ENCODE measurements around the gene WWC1.

Gene WWC1

DNA sequence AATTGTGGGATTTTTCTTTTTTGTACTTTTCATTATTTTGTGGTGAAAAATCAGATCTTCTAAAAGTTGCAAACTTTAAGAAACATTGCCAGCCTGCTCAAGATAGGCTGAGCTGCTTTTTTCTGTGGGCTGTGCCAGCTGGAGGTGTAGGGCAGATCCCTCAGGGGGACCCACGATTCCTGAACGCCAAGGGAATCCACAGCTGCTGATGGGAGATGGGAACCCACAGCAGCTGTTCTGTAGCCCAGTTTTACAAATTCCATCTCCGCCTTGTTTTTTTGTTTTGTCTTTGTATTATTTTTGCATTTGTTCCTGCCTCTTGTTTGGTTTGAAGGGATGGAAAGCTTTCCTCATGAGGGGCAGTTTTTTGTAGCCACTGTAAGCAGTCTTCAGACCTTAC, 91.0 kb downstream of the WWC1 start:
- Mint-ChIP-seq H3K36me3 (ENCODE audit: low read depth) (no peaks in the 10 kb centered on the region), H3K27me3 (ENCODE audit: low read depth) (no peaks in the 10 kb centered on the region), H3K9me3 (peaks cover 15% of the 10 kb centered on the region), H3K4me1 (ENCODE audit: low read depth) (peaks cover 7% of the 10 kb centered on the region), H3K27ac (peak overlapping the region; percentile 56), H3K4me3 (no peak overlapping the region)
- DNase-seq (ENCODE audit: low spot score), result no peak

DNA sequence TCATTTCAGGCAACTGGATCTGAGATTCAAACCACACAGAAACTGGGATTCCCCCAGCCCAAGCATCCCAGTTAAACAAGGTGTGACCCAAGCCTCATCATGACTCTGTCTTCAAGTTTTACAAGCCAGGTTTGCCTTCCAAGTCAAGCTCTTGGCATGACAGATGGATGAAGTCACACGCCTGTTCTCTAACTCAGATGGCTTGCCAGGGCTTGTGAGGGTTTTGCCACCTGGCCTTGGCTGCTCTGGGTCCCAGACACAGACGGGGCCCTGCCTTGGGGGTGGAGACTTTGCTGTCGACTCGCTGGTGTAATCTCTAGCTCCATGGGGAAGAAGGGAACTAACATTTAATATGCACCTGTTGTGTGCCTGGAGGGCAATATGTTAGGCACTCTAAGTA, 99.0 kb downstream of the WWC1 start:
- no peak overlapping the region for H3K27ac Mint-ChIP-seq
- no peaks in the 10 kb centered on the region for H3K4me1 Mint-ChIP-seq (ENCODE audit: low read depth)
- H3K36me3 Mint-ChIP-seq (ENCODE audit: low read depth), result no peaks in the 10 kb centered on the region
- peaks cover 4% of the 10 kb centered on the region for H3K9me3 Mint-ChIP-seq
- H3K27me3 Mint-ChIP-seq (ENCODE audit: low read depth), result peaks cover 12% of the 10 kb centered on the region
- DNase-seq (ENCODE audit: low spot score), result no peak
- H3K4me3 Mint-ChIP-seq, result no peak overlapping the region

- peaks cover 16% of the 10 kb centered on the region for H3K27me3 Mint-ChIP-seq (ENCODE audit: low read depth)
- DNase-seq (ENCODE audit: low spot score), result no peak
- no peaks in the 10 kb centered on the region for H3K4me1 Mint-ChIP-seq (ENCODE audit: low read depth)
- H3K4me3 Mint-ChIP-seq, result no peak overlapping the region
- no peak overlapping the region for H3K27ac Mint-ChIP-seq
- H3K36me3 Mint-ChIP-seq (ENCODE audit: low read depth), result no peaks in the 10 kb centered on the region
- H3K9me3 Mint-ChIP-seq, result no peaks in the 10 kb centered on the region
Measured at GRCh38 chr5:168393773-168394172, 102.3 kb downstream of the WWC1 start.

DNA sequence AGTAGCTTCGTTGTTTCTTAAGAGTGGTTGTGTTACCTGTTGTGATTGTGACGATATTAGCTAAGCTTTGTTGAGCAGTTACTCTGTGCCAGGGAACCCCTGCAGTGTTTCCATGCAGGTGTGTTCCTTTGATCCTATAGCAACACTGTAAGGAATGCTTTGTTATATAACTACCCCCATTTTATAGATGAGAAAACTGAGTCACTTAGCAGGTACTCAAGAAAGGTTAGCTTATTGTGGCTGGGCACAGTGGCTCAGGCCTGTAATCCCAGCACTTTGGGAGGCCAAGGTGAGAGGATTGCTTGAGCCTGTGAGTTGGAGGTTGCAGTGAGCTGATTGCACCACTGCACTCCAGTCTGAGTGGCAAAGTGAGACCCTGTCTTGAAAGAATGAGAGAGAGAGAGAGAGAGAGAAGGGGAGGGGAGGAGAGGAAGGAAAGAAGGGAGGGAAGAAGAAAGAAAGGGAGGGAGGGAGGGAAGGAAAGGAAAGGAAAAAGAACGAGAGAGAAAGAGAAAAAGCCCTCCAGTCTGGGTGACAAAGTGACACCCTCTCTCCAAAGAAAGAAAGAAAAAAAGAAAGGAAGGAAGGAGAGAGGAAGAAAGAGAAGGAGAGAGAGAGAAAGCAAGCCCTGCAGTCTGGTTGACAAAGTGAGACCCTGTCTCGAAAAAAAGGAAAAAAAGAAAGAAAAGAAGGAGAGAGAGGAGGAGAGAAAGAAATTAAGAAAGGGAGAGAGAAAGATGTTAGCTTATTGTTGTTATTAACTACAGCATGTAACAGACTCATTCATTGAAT, 109.2 kb downstream of the WWC1 start:
- Mint-ChIP-seq H3K27me3 (ENCODE audit: low read depth) (peaks cover 38% of the 10 kb centered on the region), H3K27ac (no peak overlapping the region), H3K9me3 (no peaks in the 10 kb centered on the region), H3K36me3 (ENCODE audit: low read depth) (no peaks in the 10 kb centered on the region), H3K4me3 (no peak overlapping the region), H3K4me1 (ENCODE audit: low read depth) (no peaks in the 10 kb centered on the region)
- DNase-seq (ENCODE audit: low spot score), result no peak

- Mint-ChIP-seq H3K4me3 (no peak overlapping the region), H3K27me3 (ENCODE audit: low read depth) (peaks cover 39% of the 10 kb centered on the region), H3K4me1 (ENCODE audit: low read depth) (no peaks in the 10 kb centered on the region), H3K36me3 (ENCODE audit: low read depth) (no peaks in the 10 kb centered on the region), H3K9me3 (no peaks in the 10 kb centered on the region), H3K27ac (no peak overlapping the region)
- DNase-seq (ENCODE audit: low spot score), result no peak
Measured at GRCh38 chr5:168401226-168401625, 109.8 kb downstream of the WWC1 start.

DNA sequence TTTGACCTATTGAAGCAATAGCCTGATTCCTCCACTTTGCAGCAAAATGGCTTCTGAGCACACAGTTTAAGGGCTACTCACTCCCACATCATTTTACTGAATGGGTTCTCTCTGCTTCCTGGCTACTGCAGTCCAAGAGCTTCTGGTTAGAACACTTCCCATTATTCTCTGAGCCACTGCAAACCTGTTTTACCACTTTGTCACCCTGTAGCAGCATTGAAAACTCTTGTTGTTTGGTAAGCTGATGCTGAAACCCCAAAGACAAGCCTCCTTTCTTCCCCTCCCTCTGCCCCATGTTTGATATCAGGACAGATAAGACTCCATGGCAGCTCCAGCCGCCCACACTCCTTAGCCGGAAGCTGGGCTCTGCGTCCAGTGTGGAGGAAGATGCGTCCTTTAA, 110.4 kb downstream of the WWC1 start:
- Mint-ChIP-seq H3K4me3 (no peak overlapping the region), H3K27ac (no peak overlapping the region), H3K27me3 (ENCODE audit: low read depth) (peaks cover 39% of the 10 kb centered on the region), H3K36me3 (ENCODE audit: low read depth) (no peaks in the 10 kb centered on the region), H3K9me3 (no peaks in the 10 kb centered on the region), H3K4me1 (ENCODE audit: low read depth) (no peaks in the 10 kb centered on the region)
- DNase-seq (ENCODE audit: low spot score), result no peak

- H3K4me3 Mint-ChIP-seq, result no peak overlapping the region
- H3K27ac Mint-ChIP-seq, result no peak overlapping the region
- peaks cover 8% of the 10 kb centered on the region for H3K4me1 Mint-ChIP-seq (ENCODE audit: low read depth)
- H3K36me3 Mint-ChIP-seq (ENCODE audit: low read depth), result no peaks in the 10 kb centered on the region
- H3K27me3 Mint-ChIP-seq (ENCODE audit: low read depth), result peaks cover 50% of the 10 kb centered on the region
- H3K9me3 Mint-ChIP-seq, result no peaks in the 10 kb centered on the region
- DNase-seq (ENCODE audit: low spot score), result no peak
Measured at GRCh38 chr5:168404365-168404764, 112.9 kb downstream of the WWC1 start.

GRCh38 chr5:168407211-168407610, 115.8 kb downstream of the WWC1 start:
- peaks cover 17% of the 10 kb centered on the region for H3K4me1 Mint-ChIP-seq (ENCODE audit: low read depth)
- no peaks in the 10 kb centered on the region for H3K9me3 Mint-ChIP-seq
- no peaks in the 10 kb centered on the region for H3K36me3 Mint-ChIP-seq (ENCODE audit: low read depth)
- no peak overlapping the region for H3K27ac Mint-ChIP-seq
- H3K4me3 Mint-ChIP-seq, result no peak overlapping the region
- peaks cover 45% of the 10 kb centered on the region for H3K27me3 Mint-ChIP-seq (ENCODE audit: low read depth)
- peak; percentile 21 for DNase-seq (ENCODE audit: low spot score)

DNA sequence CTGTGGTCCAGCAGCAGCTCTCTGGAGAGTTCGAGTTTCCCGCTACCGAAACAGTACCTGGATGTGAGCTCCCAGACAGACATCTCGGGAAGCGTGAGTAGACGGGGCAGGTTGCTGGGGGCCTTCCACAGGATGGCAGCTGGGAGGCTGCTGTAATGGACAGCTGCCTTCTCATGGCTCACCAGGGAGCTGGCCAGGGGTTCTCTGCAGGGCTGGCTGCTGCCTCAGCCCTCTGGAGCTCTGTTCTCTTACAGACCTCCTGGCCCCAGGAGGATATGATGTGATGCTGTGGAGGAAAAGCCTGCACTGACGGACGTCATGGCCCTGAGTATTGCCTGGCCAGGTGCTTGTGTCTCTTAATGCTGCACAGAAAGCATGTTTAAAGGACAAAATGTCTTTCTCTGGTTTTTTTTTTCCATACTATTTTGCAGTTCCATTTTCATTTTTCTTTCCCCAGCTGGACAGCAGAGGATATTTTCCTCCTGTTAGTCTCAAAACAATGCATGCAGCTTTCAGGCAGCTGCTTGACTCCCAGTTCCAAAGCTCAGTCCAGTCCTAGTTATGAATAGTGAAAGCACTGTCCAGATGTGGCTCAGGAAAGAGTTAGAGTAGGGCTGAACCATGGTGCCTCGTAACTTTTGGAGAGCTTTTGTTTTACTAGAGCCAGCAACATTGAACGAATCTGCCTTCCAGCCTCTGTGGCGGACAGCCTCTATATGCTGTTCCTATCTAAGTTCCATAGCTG, 117.3 kb downstream of the WWC1 start:
- H3K4me3 Mint-ChIP-seq, result no peak overlapping the region
- no peak overlapping the region for H3K27ac Mint-ChIP-seq
- H3K9me3 Mint-ChIP-seq, result no peaks in the 10 kb centered on the region
- H3K4me1 Mint-ChIP-seq (ENCODE audit: low read depth), result peaks cover 17% of the 10 kb centered on the region
- peaks cover 45% of the 10 kb centered on the region for H3K27me3 Mint-ChIP-seq (ENCODE audit: low read depth)
- no peaks in the 10 kb centered on the region for H3K36me3 Mint-ChIP-seq (ENCODE audit: low read depth)
- no peak for DNase-seq (ENCODE audit: low spot score)

GRCh38 chr5:168409591-168410458, 118.4 kb downstream of the WWC1 start:
- Mint-ChIP-seq H3K9me3 (no peaks in the 10 kb centered on the region), H3K27ac (no peak overlapping the region), H3K27me3 (ENCODE audit: low read depth) (peaks cover 47% of the 10 kb centered on the region), H3K4me3 (peak overlapping the region; percentile 42), H3K36me3 (ENCODE audit: low read depth) (no peaks in the 10 kb centered on the region), H3K4me1 (ENCODE audit: low read depth) (peaks cover 17% of the 10 kb centered on the region)
- peak; percentile 49 for DNase-seq (ENCODE audit: low spot score)

DNA sequence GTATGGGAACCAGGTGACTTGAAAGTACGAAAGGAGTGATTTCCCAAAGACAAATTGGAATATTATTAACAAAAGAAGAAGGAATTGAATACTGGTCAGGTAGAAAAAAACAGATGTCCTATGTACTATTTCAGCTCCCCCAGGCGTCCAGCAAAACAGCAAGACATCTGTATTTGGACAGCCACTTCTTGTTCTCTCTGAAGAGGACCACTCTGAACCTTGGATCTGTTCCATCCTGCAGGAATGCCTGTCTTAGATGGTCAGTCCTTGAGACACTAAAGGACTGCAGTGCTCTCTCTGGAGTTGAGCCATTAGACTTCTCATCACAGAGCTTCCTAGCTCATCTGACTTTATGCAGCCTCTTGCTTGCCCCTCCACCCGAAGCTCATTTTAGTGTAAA, 120.4 kb downstream of the WWC1 start:
- H3K27ac Mint-ChIP-seq, result no peak overlapping the region
- H3K4me3 Mint-ChIP-seq, result no peak overlapping the region
- no peaks in the 10 kb centered on the region for H3K9me3 Mint-ChIP-seq

GRCh38 chr5:168413062-168413461, 121.6 kb downstream of the WWC1 start:
- H3K27me3 Mint-ChIP-seq (ENCODE audit: low read depth), result peaks cover 37% of the 10 kb centered on the region
- H3K4me3 Mint-ChIP-seq, result no peak overlapping the region
- H3K27ac Mint-ChIP-seq, result no peak overlapping the region
- DNase-seq (ENCODE audit: low spot score), result no peak
- no peaks in the 10 kb centered on the region for H3K9me3 Mint-ChIP-seq
- no peaks in the 10 kb centered on the region for H3K36me3 Mint-ChIP-seq (ENCODE audit: low read depth)
- peaks cover 13% of the 10 kb centered on the region for H3K4me1 Mint-ChIP-seq (ENCODE audit: low read depth)

More for the DNA sequence above, 120.4 kb downstream of the WWC1 start:
- H3K27me3 Mint-ChIP-seq (ENCODE audit: low read depth), result peaks cover 43% of the 10 kb centered on the region
- DNase-seq (ENCODE audit: low spot score), result no peak
- no peaks in the 10 kb centered on the region for H3K36me3 Mint-ChIP-seq (ENCODE audit: low read depth)
- H3K4me1 Mint-ChIP-seq (ENCODE audit: low read depth), result peaks cover 17% of the 10 kb centered on the region

DNA sequence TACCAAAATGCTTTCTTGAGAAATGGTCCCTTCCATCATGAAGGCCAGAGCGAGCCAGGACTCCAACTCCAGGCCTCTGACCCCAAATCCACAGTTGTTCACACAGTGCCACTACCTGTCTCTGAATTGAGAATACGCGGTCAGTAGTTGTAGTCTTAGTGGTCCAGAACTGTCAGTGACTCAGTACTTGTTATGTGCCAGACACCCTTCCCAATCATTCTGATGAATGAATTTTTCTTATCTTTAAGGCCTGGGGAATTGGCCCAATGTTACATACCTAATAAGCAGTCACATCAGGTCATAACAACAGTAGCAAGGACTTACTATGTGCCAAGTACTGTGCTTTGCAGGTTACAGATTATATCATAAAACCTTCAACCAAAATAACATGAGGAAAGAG, 122.2 kb downstream of the WWC1 start:
- H3K27me3 Mint-ChIP-seq (ENCODE audit: low read depth), result peaks cover 35% of the 10 kb centered on the region
- no peak overlapping the region for H3K27ac Mint-ChIP-seq
- H3K36me3 Mint-ChIP-seq (ENCODE audit: low read depth), result no peaks in the 10 kb centered on the region
- no peaks in the 10 kb centered on the region for H3K9me3 Mint-ChIP-seq
- no peak overlapping the region for H3K4me3 Mint-ChIP-seq
- H3K4me1 Mint-ChIP-seq (ENCODE audit: low read depth), result peaks cover 13% of the 10 kb centered on the region
- DNase-seq (ENCODE audit: low spot score), result no peak

DNA sequence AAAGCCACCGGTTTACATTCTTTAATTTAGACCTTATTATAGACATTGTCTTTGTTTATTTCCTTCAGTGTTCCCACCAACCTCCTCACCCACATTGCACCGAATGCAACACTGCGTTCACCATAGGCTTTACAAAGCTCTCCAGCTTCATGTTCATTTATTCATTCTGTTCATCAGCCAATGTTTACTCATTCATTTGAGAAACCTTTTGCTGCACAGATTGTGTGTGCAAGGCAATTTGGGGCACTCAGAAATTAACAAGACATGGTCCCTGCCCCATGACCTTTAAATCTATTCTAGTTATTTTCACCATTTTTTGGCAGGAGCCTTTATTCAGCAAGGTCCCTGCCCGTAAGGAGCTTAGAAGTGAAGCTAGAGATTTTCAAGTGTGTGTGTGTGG, 124.0 kb downstream of the WWC1 start:
- peaks cover 29% of the 10 kb centered on the region for H3K27me3 Mint-ChIP-seq (ENCODE audit: low read depth)
- no peaks in the 10 kb centered on the region for H3K4me1 Mint-ChIP-seq (ENCODE audit: low read depth)
- DNase-seq (ENCODE audit: low spot score), result no peak
- H3K9me3 Mint-ChIP-seq, result no peaks in the 10 kb centered on the region
- no peak overlapping the region for H3K27ac Mint-ChIP-seq
- H3K36me3 Mint-ChIP-seq (ENCODE audit: low read depth), result no peaks in the 10 kb centered on the region
- no peak overlapping the region for H3K4me3 Mint-ChIP-seq

Data from T-helper 2 cell treated with Interferon-gamma antibody and Interleukin-4, amounts not matched to agents 5 μg/mL and 100 μg/mL, for 36 hours (primary cell).